ENCODE results near the gene FN3KRP. TPM values are rescaled to one million over a fixed set of nuclear protein-coding genes. Genes with fewer than 3 reads are reported as not detected.

FN3KRP gene
- total and polyA plus RNA-seq, 2 of the 13 experiments (the other 11 are each of a cell fraction or from before 2014, with no cell fraction given): 22.4 to 28.2 TPM

- peak; percentile 57; the same call in 1 of the 2 replicates for TF ChIP-seq EEA1 (CRISPR knock-in tag; IDR thresholded peaks at IDR 0.05; ENCODE audit: borderline replicate concordance)
- TF ChIP-seq RARG (CRISPR knock-in tag; IDR thresholded peaks at IDR 0.05; ENCODE audit: low read depth): no peak; the same call in 1 of the 2 replicates
- TF ChIP-seq RERE (CRISPR knock-in tag; IDR thresholded peaks at IDR 0.05; ENCODE audit: low read depth): no peak
- peak; percentile 31; the same call in 1 of the 2 replicates for TF ChIP-seq ZNF441 (CRISPR knock-in tag; IDR thresholded peaks at IDR 0.05; ENCODE audit: borderline replicate concordance)
- TF ChIP-seq ZBTB38 (CRISPR knock-in tag; IDR thresholded peaks at IDR 0.05): peak; percentile 76; the same call in 1 of the 2 replicates
- TF ChIP-seq ZNF550 (CRISPR knock-in tag; IDR thresholded peaks at IDR 0.05; ENCODE audit: borderline replicate concordance): no peak
- no peak for TF ChIP-seq ZBTB39 (CRISPR knock-in tag; IDR thresholded peaks at IDR 0.05)
- no peak for TF ChIP-seq CAMTA2 (CRISPR knock-in tag; IDR thresholded peaks at IDR 0.05; ENCODE audit: borderline replicate concordance)
- TF ChIP-seq ZNF333 (CRISPR knock-in tag; IDR thresholded peaks at IDR 0.05; ENCODE audit: borderline replicate concordance): peak; percentile 21; the same call in 1 of the 2 replicates
- peak; percentile 71; the same call in 1 of the 2 replicates for TF ChIP-seq KLF12 (CRISPR knock-in tag; IDR thresholded peaks at IDR 0.05; ENCODE audit: borderline replicate concordance)
- peak; percentile 74; the same call in 1 of the 2 replicates for TF ChIP-seq ZC3H13 (CRISPR knock-in tag; IDR thresholded peaks at IDR 0.05)
- TF ChIP-seq ZNF609 (CRISPR knock-in tag; IDR thresholded peaks at IDR 0.05; ENCODE audit: borderline replicate concordance): peak; percentile 6; the same call in 1 of the 2 replicates
- TF ChIP-seq YEATS4 (CRISPR knock-in tag; IDR thresholded peaks at IDR 0.05; ENCODE audit: borderline replicate concordance): peak; percentile 71
- 0 out of 2 replicates have a peak, but pooled peaks have one; percentile 12 for TF ChIP-seq ZSCAN20 (CRISPR knock-in tag; IDR thresholded peaks at IDR 0.05; ENCODE audit: borderline replicate concordance)
- peak; percentile 13; the same call in 1 of the 2 replicates for TF ChIP-seq ZBTB7B (CRISPR knock-in tag; IDR thresholded peaks at IDR 0.05)
Observed at GRCh38 chr17:82734987-82735866, 18.7 kb downstream of the FN3KRP start, which contains the start of gene FN3K (continued).
